MM.1S (cell line): Measurements from ENCODE around the gene IL17D.

Experiments
- CTCF ChIP-seq: fragments of 300-600 bp; sonication (generic); IDR thresholded peaks from 2 replicates; pipeline ENCODE4 v1.5.1; 2016; ENCODE audit warnings: antibody characterized with exemption, low read length, mixed read lengths
- EZH2 ChIP-seq: fragments of 300-600 bp; sonication (generic); optimal IDR thresholded peaks from 2 replicates; pipeline ENCODE3; 2017; ENCODE audit warnings: low read depth, mild to moderate bottlenecking, antibody characterized with exemption, low read length, mixed read lengths

GRCh38 chr13:20682061-20682460 lies 21.4 kb upstream of the IL17D start:
- no peak for TF ChIP-seq CTCF
- no peak for TF ChIP-seq EZH2
